Measurements from ENCODE around the gene BAK1.

The BAK1 gene

GRCh38 chr6:33571637-33572316 lies 8.3 kb downstream of the BAK1 start:
- Histone ChIP-seq H3K9ac (ENCODE audit: low read length) (peak overlapping the region; percentile 73), H3K9me2 (ENCODE audit: low read depth, low read length) (no peaks in the 10 kb centered on the region), H3K4me3 (ENCODE audit: low read depth, low read length, poor library complexity, severe bottlenecking) (peak overlapping the region; percentile 63), H3K27ac (ENCODE audit: low read depth, low read length, poor library complexity, severe bottlenecking) (peak overlapping the region; percentile 96), H3F3A (ENCODE audit: insufficient read depth, low read length) (no peaks in the 10 kb centered on the region), H4K20me1 (ENCODE audit: insufficient read depth, low read length) (no peaks in the 10 kb centered on the region), H2AFZ (ENCODE audit: low read length) (no peak overlapping the region), H3K79me2 (ENCODE audit: insufficient read depth, low read length) (no peaks in the 10 kb centered on the region), H3K27me3 (ENCODE audit: insufficient read depth, low read length) (no peaks in the 10 kb centered on the region), H3K36me3 (ENCODE audit: insufficient read depth, low read length) (peaks cover 27% of the 10 kb centered on the region; the same call in 1 of the 2 replicates), H3K4me2 (ENCODE audit: low read length) (peak overlapping the region; percentile 86), H3K9me3 (ENCODE audit: low read length) (no peaks in the 10 kb centered on the region), H3K4me1 (ENCODE audit: insufficient read depth, low read length, severe bottlenecking) (peaks cover 23% of the 10 kb centered on the region)
- TF ChIP-seq CTCF (IDR thresholded peaks at IDR 0.05; ENCODE audit: low read length) (no peak), EZH2 (IDR thresholded peaks at IDR 0.05; ENCODE audit: borderline replicate concordance, low read length) (no peak)

DNA sequence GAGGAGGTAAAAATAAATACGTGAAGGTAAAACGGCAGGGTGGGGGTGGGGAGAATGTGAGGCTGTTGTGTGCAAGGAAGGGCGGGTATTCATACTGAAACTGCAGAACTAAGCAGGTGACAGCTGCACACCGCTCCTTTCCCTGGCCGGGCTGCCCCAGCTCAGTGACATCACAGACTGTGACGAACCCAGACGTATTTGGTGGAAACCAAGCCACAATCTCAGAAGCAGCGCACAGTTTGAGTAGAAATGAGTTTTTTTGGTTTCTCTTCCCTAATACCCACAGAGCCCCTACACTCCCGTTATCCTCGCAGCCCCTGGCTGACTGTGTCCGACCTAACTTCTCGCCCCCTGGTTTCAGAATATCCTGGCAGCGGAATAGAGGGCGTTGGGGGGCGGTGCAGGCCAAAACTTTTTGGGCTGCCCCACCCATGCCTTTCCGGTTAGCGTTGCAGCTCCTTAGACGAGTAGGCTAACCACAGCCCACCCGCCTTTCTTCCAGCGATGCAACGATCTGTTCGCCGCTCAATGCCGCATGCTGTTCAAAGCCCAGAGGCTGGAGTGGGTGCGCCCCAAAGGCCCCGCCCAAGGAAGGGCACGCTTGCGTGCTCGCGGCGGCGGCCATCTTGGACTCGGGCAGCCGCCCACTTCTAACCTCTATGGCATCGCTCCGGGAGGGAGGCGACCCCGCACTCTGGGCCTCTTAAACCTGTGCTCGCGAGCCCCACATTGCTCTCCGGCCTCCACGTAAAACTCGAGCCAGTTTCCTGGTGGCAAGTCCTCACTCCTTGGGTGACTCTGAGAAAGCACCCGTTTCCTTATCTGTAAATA lies 9.1 kb downstream of the BAK1 start:
- no peaks in the 10 kb centered on the region for H3F3A ChIP-seq (ENCODE audit: insufficient read depth, low read length)
- H3K36me3 ChIP-seq (ENCODE audit: insufficient read depth, low read length) = peaks cover 23% of the 10 kb centered on the region; the same call in 1 of the 2 replicates
- H2AFZ ChIP-seq (ENCODE audit: low read length) = no peak overlapping the region
- H3K4me1 ChIP-seq (ENCODE audit: insufficient read depth, low read length, severe bottlenecking) = peaks cover 23% of the 10 kb centered on the region
- H3K9ac ChIP-seq (ENCODE audit: low read length) = peak overlapping the region; percentile 73
- peak overlapping the region; percentile 63 for H3K4me3 ChIP-seq (ENCODE audit: low read depth, low read length, poor library complexity, severe bottlenecking)
- H3K27ac ChIP-seq (ENCODE audit: low read depth, low read length, poor library complexity, severe bottlenecking) = peak overlapping the region; percentile 96
- no peak; the same call in 1 of the 2 replicates for TF ChIP-seq CTCF (IDR thresholded peaks at IDR 0.05; ENCODE audit: low read length)
- TF ChIP-seq EZH2 (IDR thresholded peaks at IDR 0.05; ENCODE audit: borderline replicate concordance, low read length) = no peak
- no peaks in the 10 kb centered on the region for H3K9me2 ChIP-seq (ENCODE audit: low read depth, low read length)
- no peaks in the 10 kb centered on the region for H3K27me3 ChIP-seq (ENCODE audit: insufficient read depth, low read length)
- no peaks in the 10 kb centered on the region for H3K79me2 ChIP-seq (ENCODE audit: insufficient read depth, low read length)
- no peaks in the 10 kb centered on the region for H4K20me1 ChIP-seq (ENCODE audit: insufficient read depth, low read length)
- H3K4me2 ChIP-seq (ENCODE audit: low read length) = peak overlapping the region; percentile 86
- H3K9me3 ChIP-seq (ENCODE audit: low read length) = no peaks in the 10 kb centered on the region

DNA sequence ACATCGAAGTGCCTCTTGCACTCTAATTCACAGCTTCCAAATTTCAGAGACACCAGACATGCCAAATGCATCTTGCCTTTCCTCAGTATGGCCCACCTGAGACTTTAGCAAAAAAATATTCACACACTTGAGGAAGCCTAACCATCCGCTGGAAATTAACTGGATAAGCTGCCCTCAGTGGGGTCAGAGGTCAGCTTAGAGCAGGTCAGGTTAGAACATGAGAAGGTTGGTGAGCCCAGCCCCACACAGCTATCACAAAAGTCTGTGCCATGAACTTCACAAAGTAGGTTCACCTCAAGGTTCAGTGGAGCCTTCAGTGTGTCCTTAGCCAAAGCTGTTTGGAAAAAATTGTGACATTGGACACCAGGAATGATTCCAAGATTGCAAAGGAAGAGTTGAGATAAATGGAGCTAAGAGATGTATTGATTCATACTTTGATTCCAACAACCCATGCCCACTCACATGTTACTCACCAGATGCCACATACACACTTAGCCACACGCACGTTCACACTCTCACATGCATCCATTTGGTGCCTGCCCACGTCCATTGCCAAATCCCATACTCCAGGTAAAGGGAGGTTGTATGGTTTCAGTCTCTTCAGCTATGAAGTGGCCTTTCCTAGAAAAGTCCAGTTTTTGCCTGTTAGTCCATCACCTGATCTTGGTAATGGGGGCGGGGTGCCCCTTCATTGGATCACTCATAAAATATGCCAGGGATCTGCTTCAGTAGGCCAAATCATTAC lies 11.1 kb downstream of the BAK1 start:
- no peak for TF ChIP-seq EZH2 (IDR thresholded peaks at IDR 0.05; ENCODE audit: borderline replicate concordance, low read length)
- TF ChIP-seq CTCF (IDR thresholded peaks at IDR 0.05; ENCODE audit: low read length) = no peak
- no peaks in the 10 kb centered on the region for H3F3A ChIP-seq (ENCODE audit: insufficient read depth, low read length)
- no peak overlapping the region for H3K4me2 ChIP-seq (ENCODE audit: low read length)
- H3K36me3 ChIP-seq (ENCODE audit: insufficient read depth, low read length) = peaks cover 5% of the 10 kb centered on the region; the same call in 1 of the 2 replicates
- H3K9me2 ChIP-seq (ENCODE audit: low read depth, low read length) = no peaks in the 10 kb centered on the region
- no peak overlapping the region for H3K27ac ChIP-seq (ENCODE audit: low read depth, low read length, poor library complexity, severe bottlenecking)
- H3K79me2 ChIP-seq (ENCODE audit: insufficient read depth, low read length) = no peaks in the 10 kb centered on the region
- H3K9ac ChIP-seq (ENCODE audit: low read length) = no peak overlapping the region
- no peaks in the 10 kb centered on the region for H3K9me3 ChIP-seq (ENCODE audit: low read length)
- H3K27me3 ChIP-seq (ENCODE audit: insufficient read depth, low read length) = no peaks in the 10 kb centered on the region
- H3K4me1 ChIP-seq (ENCODE audit: insufficient read depth, low read length, severe bottlenecking) = peaks cover 23% of the 10 kb centered on the region
- H4K20me1 ChIP-seq (ENCODE audit: insufficient read depth, low read length) = no peaks in the 10 kb centered on the region
- no peak overlapping the region for H3K4me3 ChIP-seq (ENCODE audit: low read depth, low read length, poor library complexity, severe bottlenecking)
- H2AFZ ChIP-seq (ENCODE audit: low read length) = no peak overlapping the region

All from OCI-LY1 (cell line).